Adipocyte (in vitro differentiated cells): ENCODE results near the gene CDH9.
A peak's percentile ranks its signal among the peaks of the same experiment; 100 is the strongest.

ENCODE experiments used
- DNase-seq: peaks from one replicate; pipeline ENCODE4 v3.0.0-alpha.2; 2015; ENCODE audit warnings: low read depth
- H3K27me3 ChIP-seq: replicated peaks from 2 replicates; pipeline ENCODE4 v1.7.0; 2013; ENCODE audit warnings: mild to moderate bottlenecking, low read length, moderate library complexity; ENCODE audit not compliant: control insufficient read depth, insufficient read depth
- H3K36me3 ChIP-seq: 2 replicates; pipeline ENCODE4 v1.7.0; 2013; ENCODE audit warnings: low read length, mild to moderate bottlenecking, moderate library complexity; ENCODE audit not compliant: control insufficient read depth, insufficient read depth, severe bottlenecking
- H3K4me1 ChIP-seq: 2 replicates; pipeline ENCODE4 v1.7.0; 2013; ENCODE audit warnings: mild to moderate bottlenecking, low read length, moderate library complexity; ENCODE audit not compliant: control insufficient read depth, insufficient read depth
- H3K4me3 ChIP-seq: 2 replicates; pipeline ENCODE4 v1.7.0; 2013; ENCODE audit warnings: mild to moderate bottlenecking, low read length, moderate library complexity
- H3K9ac ChIP-seq: 2 replicates; pipeline ENCODE4 v1.7.0; 2013; ENCODE audit warnings: mild to moderate bottlenecking, low read length, moderate library complexity
- H3K9me3 ChIP-seq: 2 replicates; pipeline ENCODE4 v1.7.0; 2013; ENCODE audit warnings: mild to moderate bottlenecking, low read length, moderate library complexity; ENCODE audit not compliant: control insufficient read depth

CDH9 gene

GRCh38 chr5:26945901-26946300 lies 92.5 kb downstream of the CDH9 start:
- Histone ChIP-seq H3K9me3 (no peaks in the 10 kb centered on the region), H3K36me3 (no peaks in the 10 kb centered on the region), H3K4me1 (no peaks in the 10 kb centered on the region), H3K4me3 (no peak overlapping the region), H3K27me3 (no peaks in the 10 kb centered on the region), H3K9ac (no peak overlapping the region)
- DNase-seq, result peak; percentile 6

- H3K9me3 ChIP-seq, result no peaks in the 10 kb centered on the region
- H3K9ac ChIP-seq, result no peak overlapping the region
- H3K27me3 ChIP-seq, result no peaks in the 10 kb centered on the region
Observed at GRCh38 chr5:26942481-26942880, 95.9 kb downstream of the CDH9 start.

GRCh38 chr5:26940994-26941393 lies 97.4 kb downstream of the CDH9 start:
- Histone ChIP-seq H3K4me3 (no peak overlapping the region), H3K36me3 (no peaks in the 10 kb centered on the region), H3K4me1 (no peaks in the 10 kb centered on the region), H3K9ac (no peak overlapping the region), H3K27me3 (no peaks in the 10 kb centered on the region), H3K9me3 (no peaks in the 10 kb centered on the region)
- no peak for DNase-seq

More at GRCh38 chr5:26942481-26942880, 95.9 kb downstream of the CDH9 start:
- Histone ChIP-seq H3K36me3 (no peaks in the 10 kb centered on the region), H3K4me1 (no peaks in the 10 kb centered on the region), H3K4me3 (no peak overlapping the region)
- DNase-seq, result no peak

- H3K9ac ChIP-seq, result no peak overlapping the region
- no peak overlapping the region for H3K4me3 ChIP-seq
- no peak for DNase-seq
- no peaks in the 10 kb centered on the region for H3K27me3 ChIP-seq
- H3K4me1 ChIP-seq, result no peaks in the 10 kb centered on the region
- peaks cover 5% of the 10 kb centered on the region for H3K9me3 ChIP-seq
- no peaks in the 10 kb centered on the region for H3K36me3 ChIP-seq
Observed at GRCh38 chr5:26932238-26932637, 106.1 kb downstream of the CDH9 start.

- peaks cover 3% of the 10 kb centered on the region for H3K9me3 ChIP-seq
- DNase-seq, result no peak
- no peaks in the 10 kb centered on the region for H3K4me1 ChIP-seq
- H3K4me3 ChIP-seq, result no peak overlapping the region
- H3K9ac ChIP-seq, result no peak overlapping the region
- H3K27me3 ChIP-seq, result no peaks in the 10 kb centered on the region
- no peaks in the 10 kb centered on the region for H3K36me3 ChIP-seq
Observed at GRCh38 chr5:26921439-26921838, 116.9 kb downstream of the CDH9 start.

GRCh38 chr5:26903469-26903868 lies 134.9 kb downstream of the CDH9 start:
- no peak for DNase-seq
- Histone ChIP-seq H3K36me3 (no peaks in the 10 kb centered on the region), H3K9me3 (no peaks in the 10 kb centered on the region), H3K9ac (no peak overlapping the region), H3K4me1 (no peaks in the 10 kb centered on the region), H3K4me3 (no peak overlapping the region), H3K27me3 (no peaks in the 10 kb centered on the region)

- no peaks in the 10 kb centered on the region for H3K9me3 ChIP-seq
- no peaks in the 10 kb centered on the region for H3K36me3 ChIP-seq
- no peaks in the 10 kb centered on the region for H3K27me3 ChIP-seq
- H3K4me1 ChIP-seq, result no peaks in the 10 kb centered on the region
- peak; percentile 0 for DNase-seq
- no peak overlapping the region for H3K4me3 ChIP-seq
- no peak overlapping the region for H3K9ac ChIP-seq
Observed at GRCh38 chr5:26894719-26895263, 143.6 kb downstream of the CDH9 start.

GRCh38 chr5:26893078-26893477 lies 145.3 kb downstream of the CDH9 start:
- H3K9me3 ChIP-seq, result no peaks in the 10 kb centered on the region

GRCh38 chr5:26889815-26890214 lies 148.6 kb downstream of the CDH9 start:
- Histone ChIP-seq H3K4me1 (no peaks in the 10 kb centered on the region), H3K36me3 (no peaks in the 10 kb centered on the region), H3K9me3 (no peaks in the 10 kb centered on the region), H3K27me3 (no peaks in the 10 kb centered on the region), H3K9ac (no peak overlapping the region), H3K4me3 (no peak overlapping the region)
- DNase-seq, result no peak

More at GRCh38 chr5:26893078-26893477, 145.3 kb downstream of the CDH9 start:
- Histone ChIP-seq H3K4me1 (no peaks in the 10 kb centered on the region), H3K27me3 (no peaks in the 10 kb centered on the region), H3K36me3 (no peaks in the 10 kb centered on the region), H3K9ac (no peak overlapping the region), H3K4me3 (no peak overlapping the region)
- no peak for DNase-seq

GRCh38 chr5:26884481-26884880 lies 153.9 kb downstream of the CDH9 start:
- Histone ChIP-seq H3K9me3 (no peaks in the 10 kb centered on the region), H3K4me1 (no peaks in the 10 kb centered on the region), H3K4me3 (no peak overlapping the region), H3K36me3 (no peaks in the 10 kb centered on the region), H3K27me3 (no peaks in the 10 kb centered on the region), H3K9ac (no peak overlapping the region)
- no peak for DNase-seq

GRCh38 chr5:26883375-26883774 lies 155.0 kb downstream of the CDH9 start:
- no peak overlapping the region for H3K9ac ChIP-seq
- H3K27me3 ChIP-seq, result no peaks in the 10 kb centered on the region
- H3K4me3 ChIP-seq, result no peak overlapping the region
- H3K9me3 ChIP-seq, result no peaks in the 10 kb centered on the region
- no peaks in the 10 kb centered on the region for H3K36me3 ChIP-seq
- no peak for DNase-seq
- H3K4me1 ChIP-seq, result no peaks in the 10 kb centered on the region

- no peak overlapping the region for H3K9ac ChIP-seq
- no peaks in the 10 kb centered on the region for H3K36me3 ChIP-seq
- no peak overlapping the region for H3K4me3 ChIP-seq
- H3K9me3 ChIP-seq, result no peaks in the 10 kb centered on the region
- DNase-seq, result no peak
- no peaks in the 10 kb centered on the region for H3K4me1 ChIP-seq
- no peaks in the 10 kb centered on the region for H3K27me3 ChIP-seq
Observed at GRCh38 chr5:26881901-26882300, 156.5 kb downstream of the CDH9 start.
